Measurements from ENCODE around the gene TSPAN18.

TSPAN18 gene

DNA sequence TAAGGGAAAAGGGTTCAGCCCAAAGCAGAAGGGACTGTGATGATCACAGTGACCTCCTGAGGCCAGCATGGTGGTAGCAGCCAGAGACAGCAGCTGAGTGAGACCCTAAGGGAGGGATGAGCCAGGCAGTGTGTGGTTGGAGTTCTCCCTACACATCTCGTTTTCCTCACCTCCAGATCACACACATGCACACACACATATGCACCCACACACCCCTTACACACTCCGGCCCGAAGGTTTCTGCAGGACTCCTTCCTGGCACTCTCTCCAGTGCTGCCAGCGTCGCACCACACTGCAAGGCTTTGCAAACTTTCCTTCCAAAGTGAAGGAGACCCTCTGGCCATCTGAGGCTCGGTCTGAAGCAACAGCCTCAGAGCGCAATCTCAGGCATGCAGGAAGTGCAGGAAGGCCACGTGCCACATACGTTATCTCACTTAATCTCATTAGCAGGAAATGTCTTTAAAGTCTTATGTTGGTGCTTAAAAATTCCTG, 250.8 kb downstream of the TSPAN18 start:
- H3K4me3 ChIP-seq (ENCODE audit: low read length): no peak overlapping the region
- TF ChIP-seq ZNF274 (IDR thresholded peaks at IDR 0.05; ENCODE audit: low read depth, low read length): no peak

DNA sequence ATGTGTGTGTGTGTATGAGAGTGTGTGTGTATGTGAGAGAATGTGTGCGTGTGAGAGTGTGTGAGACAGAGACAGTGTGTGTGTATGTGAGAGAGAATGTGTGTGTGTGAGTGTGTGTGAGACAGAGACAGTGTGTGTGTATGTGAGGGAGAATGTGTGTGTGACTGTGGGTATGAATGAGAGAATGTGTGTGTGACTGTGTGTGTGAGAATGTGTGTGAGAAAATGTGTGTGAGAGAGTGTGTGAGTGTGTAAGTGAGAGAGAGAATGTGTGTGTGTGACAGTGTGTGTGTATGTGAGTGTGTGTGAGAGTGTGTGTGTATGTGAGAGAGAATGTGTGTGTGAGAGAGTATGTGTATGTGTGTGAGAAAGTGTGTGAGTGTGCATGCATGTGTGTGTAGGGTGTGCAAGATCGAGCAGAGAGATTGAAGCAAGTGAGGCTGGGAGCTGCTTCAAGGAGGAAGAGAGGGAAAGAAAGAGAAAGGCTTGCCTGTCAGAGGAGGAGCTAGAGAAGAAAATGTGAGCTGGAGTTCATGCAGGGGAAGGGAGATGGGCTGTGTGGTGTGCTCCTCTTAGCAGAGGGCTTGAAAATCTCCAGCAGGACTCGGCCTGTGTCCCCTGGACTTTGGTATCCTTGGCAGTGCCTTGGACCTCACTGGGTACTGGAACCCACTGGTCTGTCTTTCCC, 251.7 kb downstream of the TSPAN18 start:
- H3K4me3 ChIP-seq (ENCODE audit: low read length): no peak overlapping the region
- no peak for TF ChIP-seq ZNF274 (IDR thresholded peaks at IDR 0.05; ENCODE audit: low read depth, low read length)

DNA sequence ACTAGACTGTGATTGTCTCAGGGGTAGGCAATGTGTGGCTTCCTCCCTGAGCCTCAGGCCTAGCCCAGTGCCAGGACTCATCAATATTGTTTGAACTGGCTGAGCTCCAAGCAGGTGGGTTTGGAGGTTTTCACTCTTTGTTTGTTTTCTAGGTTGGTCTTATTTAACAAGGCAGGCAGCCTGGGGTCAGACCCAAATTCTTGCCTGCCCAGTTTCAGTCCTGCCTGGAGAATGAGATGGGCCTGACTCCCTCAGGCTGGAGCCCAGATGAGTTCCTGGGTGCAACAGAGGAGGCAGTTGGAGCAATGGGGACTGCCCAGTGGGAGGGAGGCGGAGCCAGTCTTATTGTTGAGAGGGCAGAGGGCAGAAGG, 252.2 kb downstream of the TSPAN18 start:
- no peak for TF ChIP-seq ZNF274 (IDR thresholded peaks at IDR 0.05; ENCODE audit: low read depth, low read length)
- no peak overlapping the region for H3K4me3 ChIP-seq (ENCODE audit: low read length)

DNA sequence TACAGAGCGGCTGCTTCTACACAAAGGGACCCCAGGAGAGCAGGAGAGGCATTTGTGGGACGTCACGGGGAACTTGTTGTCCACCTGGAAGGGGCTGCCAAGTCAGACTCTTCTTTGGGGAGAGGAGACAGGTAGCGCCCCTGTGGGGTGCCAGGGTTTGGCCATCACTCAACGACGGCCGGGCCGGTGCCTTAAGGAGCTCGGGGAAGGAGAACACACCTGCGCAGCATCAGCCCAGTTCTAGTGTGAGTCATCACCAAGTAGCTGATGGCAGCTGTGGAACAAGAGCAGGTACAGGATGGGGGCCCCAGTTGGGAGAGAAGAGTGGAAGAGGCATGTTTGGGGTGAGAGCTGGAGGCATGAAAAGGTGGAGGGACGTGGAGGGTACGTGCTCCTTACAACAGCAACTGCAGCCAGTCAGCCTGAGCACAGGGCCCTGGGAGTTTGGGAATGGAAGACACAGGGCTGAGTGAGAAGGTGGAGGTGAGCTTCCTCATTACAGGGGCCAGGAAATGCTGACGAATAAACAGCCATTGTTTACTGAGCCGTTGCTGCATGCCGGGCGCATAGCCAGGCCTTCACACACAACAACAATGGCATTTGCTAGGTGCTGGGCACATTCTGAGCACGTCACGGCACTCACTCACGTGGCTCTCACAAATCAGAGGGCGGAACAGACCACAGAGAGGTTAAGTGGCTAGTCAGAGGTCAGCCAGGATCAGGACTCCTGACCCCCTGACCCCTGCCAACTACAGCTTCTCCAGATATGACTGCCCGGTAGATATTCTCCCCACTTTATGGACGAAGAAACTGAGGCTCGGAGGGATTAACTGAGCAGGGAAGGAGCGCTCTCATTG, 253.0 kb downstream of the TSPAN18 start:
- no peak for TF ChIP-seq ZNF274 (IDR thresholded peaks at IDR 0.05; ENCODE audit: low read depth, low read length)
- H3K4me3 ChIP-seq (ENCODE audit: low read length): no peak overlapping the region

DNA sequence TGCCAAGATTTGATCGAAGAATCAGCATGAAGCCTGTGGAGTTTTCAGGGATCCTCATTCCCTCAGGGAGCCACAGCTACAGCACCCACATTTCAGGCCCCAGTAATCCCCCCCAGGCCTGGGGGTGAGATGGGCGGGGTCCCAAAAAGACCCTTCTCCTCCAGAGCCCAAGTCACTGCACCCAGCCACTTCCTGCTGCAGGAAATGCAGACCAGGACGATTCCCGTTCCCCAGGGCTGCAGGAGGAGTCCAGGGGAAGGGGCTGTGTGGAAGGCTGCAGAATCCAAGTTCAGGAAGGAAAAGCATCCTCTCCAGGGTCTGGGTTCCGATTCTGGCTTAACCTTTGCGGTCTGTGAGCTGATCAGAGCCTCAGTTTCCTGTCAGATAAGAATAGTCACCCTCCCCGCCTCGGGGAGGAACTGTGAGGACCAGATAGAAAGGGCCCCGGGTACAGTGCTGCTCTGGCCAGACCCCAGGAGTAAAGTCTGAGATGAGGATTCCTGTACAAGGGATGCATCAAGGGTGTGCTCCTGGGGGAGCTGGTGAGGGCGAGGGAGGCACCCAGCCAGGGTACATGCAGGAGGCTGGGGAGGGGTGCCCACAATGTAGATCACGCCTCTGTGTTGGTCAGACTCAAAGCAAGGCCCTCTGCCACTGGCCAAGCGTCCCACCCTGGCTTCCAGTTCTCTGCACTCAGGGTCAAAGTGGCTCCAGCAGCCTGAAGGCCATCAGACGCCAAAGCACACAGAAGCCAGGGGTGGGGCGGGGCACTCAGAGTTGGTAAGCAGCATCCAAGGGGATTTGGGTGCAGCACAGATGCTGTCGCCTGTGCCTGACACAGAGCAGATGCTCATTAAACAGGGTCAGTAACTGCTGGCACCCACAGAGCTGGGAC, 254.0 kb downstream of the TSPAN18 start:
- no peak overlapping the region for H3K4me3 ChIP-seq (ENCODE audit: low read length)
- TF ChIP-seq ZNF274 (IDR thresholded peaks at IDR 0.05; ENCODE audit: low read depth, low read length): no peak

Data from GM08714 (cell line).